PC-3 (cell line): ENCODE data around the gene NRG3.

Experiments used
- EZH2 ChIP-seq: fragments of 300-600 bp; sonication (generic); IDR thresholded peaks from one replicate; pipeline ENCODE4 v1.6.1; 2017; ENCODE audit warnings: antibody characterized with exemption, mild to moderate bottlenecking, low read length; ENCODE audit not compliant: unreplicated experiment
- EZH2phosphoT487 ChIP-seq: fragments of 300-600 bp; sonication (generic); IDR thresholded peaks from 2 replicates; pipeline ENCODE4 v1.6.1; 2018; ENCODE audit warnings: mild to moderate bottlenecking, antibody characterized with exemption, low read length, borderline replicate concordance
- TF ChIP-seq, protein P1 (sequence below): fragments of 300-600 bp; sonication (generic); conservative IDR thresholded peaks from 2 replicates; pipeline ENCODE4 v1.5.1; 2017; ENCODE audit warnings: antibody characterized with exemption, low read depth, mild to moderate bottlenecking, low read length

DNA sequence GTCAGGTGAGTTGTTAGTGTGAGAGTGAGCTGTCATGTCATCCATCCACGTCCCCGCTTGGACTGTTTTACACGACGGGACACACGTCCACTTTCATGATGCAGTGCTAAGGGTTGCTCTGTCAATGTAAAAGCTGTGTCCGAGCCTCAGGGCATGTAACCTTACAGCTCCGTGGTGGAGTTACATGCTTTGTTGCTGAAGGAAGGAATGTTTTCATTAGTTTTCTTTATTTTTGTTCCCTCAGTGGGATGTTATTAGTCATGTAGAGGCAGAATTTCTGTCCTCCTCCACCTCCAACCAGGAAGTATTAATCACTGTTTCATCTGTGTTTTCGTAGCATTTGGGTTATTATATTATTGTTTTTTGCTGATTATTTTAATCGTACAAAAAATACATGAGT lies 88.6 kb downstream of the NRG3 start:
- TF ChIP-seq, protein P1, sequence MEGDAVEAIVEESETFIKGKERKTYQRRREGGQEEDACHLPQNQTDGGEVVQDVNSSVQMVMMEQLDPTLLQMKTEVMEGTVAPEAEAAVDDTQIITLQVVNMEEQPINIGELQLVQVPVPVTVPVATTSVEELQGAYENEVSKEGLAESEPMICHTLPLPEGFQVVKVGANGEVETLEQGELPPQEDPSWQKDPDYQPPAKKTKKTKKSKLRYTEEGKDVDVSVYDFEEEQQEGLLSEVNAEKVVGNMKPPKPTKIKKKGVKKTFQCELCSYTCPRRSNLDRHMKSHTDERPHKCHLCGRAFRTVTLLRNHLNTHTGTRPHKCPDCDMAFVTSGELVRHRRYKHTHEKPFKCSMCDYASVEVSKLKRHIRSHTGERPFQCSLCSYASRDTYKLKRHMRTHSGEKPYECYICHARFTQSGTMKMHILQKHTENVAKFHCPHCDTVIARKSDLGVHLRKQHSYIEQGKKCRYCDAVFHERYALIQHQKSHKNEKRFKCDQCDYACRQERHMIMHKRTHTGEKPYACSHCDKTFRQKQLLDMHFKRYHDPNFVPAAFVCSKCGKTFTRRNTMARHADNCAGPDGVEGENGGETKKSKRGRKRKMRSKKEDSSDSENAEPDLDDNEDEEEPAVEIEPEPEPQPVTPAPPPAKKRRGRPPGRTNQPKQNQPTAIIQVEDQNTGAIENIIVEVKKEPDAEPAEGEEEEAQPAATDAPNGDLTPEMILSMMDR = no peak
- TF ChIP-seq EZH2phosphoT487 = no peak
- no peak for TF ChIP-seq EZH2
